Measurements from ENCODE around the gene MAS1.
"Not testable (repeated sequence)": the region's sequence is repeated elsewhere in the genome, so short reads cannot be mapped to it uniquely, and the experiment has no call there.

Gene MAS1

DNA sequence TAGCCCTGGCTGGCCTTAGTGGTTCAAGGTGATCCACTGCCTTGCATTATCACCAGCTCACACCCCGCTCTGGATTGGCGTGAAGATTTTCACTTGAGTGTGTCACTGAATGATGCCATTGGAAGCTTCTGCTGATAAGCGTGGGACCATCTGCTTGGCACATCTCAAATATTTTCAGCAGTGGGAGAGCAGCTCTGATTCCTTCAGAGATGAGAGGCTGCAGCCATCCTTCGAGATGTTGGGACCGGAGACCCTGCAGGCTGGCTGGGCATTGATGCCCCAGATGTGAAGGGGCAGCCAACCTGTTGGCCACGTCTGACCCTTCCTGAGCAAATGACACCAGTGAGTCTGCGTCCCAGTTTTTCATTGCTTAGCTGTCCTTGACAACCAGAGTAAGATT is at the start of gene MAS1:
Gene MAS1 (plus strand): TSS at position 197 of the 400 bp plus-strand sequence. CDS start 15,968 bp downstream, outside the sequence.
- DNase-seq (ENCODE audit: low read depth in 2 of 2), result no peak

DNA sequence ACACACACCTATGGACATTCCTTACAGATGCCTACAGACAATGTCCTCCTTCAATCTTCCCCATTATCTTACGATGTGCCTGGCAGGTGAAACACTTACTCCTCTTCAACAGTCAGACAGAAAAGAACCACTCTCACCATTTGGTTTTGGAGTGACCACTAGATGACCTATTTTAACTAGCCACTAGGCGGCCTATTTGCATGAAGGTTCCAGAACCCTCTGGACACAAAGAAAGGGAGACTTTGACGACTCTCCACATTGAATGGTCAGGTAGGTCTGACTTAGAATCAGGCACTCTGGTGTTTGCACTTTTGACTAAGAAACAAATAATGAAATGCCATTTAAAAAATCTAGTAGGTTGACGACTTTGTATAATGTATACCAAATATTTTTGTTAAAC is 48.8 kb upstream of the MAS1 start:
- DNase-seq (ENCODE audit: low read depth in 2 of 2), result no peak

DNA sequence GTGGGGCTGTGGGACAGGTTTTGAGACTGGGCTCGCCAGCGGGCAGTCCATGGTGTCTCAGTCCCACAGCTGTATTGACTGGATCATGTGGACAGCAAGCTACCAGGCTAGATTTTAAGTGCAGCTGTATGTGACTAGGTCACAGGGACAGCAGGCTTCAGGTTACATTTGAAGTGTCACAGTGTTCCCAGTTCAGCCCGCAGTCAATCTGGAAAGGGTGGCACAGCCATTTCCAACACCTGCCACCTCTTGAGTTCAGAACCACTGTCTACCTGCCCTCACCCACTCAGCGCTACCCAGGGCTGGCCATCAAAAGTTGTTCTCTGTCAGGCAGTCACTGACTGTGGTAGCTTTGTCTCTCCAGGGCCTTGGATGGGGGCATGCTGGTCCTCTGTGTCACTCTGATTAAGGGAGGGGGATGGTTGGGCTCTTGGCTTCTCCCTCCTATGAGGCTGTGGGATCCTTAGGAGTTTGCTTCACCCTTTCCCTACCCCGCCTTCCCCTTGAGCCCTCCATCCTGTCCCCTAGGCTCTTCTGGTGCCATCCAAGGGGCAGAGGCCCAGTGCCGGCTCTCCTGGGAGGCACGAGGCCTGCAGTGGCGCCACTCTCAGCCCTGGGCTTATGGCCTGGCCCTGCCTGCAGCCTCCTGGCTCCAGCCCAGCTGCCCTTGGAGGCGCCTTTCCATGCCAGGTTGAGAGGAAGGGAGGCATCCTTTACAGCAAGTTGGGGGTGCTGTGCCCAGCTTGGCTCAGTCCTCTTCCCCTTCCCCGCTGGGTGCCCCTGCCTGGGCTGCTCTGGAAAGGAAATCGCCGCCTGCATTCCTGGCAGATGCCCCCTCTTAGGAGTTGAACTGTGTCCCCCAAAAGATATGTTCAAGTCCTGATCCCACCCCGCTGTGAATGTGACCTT is 45.8 kb upstream of the MAS1 start:
- no peak for DNase-seq (ENCODE audit: low read depth in 2 of 2)

DNA sequence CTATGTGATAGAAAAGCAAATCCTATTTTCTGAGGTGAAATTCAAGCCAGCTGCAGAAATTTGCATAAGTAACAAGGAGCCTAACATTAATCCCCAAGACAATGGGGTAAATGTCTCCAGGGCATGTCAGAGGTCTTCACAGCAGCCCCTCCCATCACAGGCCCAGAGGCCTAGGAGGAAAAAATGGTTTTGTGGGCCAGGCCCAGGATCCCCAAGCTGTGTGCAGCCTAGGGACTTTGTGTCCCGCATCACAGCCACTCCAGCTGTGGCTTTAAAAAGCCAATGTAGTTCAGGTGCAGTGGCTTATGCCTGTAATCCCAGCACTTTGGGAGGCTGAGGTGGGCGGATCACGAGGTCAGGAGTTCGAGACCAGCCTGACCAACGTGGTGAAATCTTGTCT is 42.2 kb upstream of the MAS1 start:
- not testable (repeated sequence) for DNase-seq (ENCODE audit: low read depth in 2 of 2)

DNA sequence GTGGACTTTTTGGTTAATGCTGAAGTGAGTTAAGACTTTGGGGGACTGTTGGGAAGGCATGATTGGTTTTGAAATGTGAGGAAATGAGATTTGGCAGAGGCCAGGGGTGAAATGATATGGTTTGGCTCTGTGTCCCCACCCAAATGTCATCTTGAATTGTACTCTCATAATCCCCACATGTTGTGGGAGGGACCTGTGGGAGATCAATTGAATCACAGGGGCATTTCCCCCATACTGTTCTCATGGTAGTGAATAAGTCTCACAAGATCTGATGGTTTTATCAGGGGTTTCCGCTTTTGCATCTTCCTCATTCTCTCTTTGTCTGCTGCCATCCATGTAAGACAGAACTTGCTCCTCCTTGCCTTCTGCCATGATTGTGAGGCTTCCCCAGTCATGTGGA is 40.9 kb upstream of the MAS1 start:
- not testable (repeated sequence) for DNase-seq (ENCODE audit: low read depth in 2 of 2)

DNA sequence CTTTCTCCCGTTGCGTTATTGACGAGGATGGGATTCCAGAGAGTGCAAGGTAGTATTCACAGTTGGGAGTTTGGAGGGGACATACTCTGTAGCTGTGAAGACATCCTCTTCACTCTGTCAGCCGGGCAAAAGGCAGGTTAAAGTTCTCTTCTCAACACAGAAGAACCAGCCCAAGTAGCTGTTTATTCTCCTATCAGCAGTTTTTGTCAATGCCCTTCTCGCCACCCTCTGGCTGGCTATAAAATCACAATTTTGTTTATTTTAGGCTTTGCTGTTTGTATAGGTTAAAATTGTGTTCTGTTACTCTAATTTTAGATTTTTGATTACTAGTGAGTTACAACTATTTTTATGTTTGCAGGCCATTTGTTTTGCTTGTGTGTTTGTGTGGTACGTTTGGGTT is 37.9 kb upstream of the MAS1 start:
- no peak for DNase-seq (ENCODE audit: low read depth in 2 of 2)

DNA sequence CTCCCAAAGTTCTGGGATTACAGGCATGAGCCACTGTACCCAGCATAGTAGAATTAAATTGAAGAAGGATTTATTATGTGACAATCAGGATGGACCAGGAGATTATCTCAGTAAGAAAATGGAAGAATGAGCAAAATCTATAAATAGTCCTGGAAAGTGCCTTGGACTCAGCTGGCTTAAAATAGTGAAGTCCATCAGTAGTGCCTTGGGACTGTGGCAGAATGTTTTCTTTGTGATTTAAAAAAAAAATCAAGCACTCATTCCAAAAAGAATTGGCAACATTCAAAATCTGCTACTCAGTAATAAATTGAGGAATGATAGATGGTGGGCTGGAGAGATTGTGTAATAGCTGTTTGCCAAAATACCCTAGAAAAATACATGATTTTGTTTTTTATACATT is 37.0 kb upstream of the MAS1 start:
- no peak for DNase-seq (ENCODE audit: low read depth in 2 of 2)

DNA sequence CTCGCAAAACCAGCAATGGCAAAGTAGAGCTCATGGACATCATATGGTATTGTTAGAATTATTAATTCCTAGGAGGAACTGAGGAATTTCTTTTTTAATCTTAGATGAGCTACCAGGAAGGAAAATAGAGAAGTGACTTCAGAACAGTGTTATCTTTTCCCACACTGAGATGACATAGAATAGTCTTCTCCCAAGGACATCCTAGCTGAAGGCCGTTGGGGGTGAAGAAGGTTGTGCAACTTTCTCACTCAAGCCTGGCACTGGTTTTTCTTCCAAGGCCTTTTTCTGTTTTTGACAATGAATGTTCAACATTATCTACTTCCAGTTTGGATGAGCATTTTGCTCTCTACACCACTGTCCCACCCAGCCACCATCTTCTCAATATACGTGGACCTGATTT is 35.8 kb upstream of the MAS1 start:
- no peak for DNase-seq (ENCODE audit: low read depth in 2 of 2)

DNA sequence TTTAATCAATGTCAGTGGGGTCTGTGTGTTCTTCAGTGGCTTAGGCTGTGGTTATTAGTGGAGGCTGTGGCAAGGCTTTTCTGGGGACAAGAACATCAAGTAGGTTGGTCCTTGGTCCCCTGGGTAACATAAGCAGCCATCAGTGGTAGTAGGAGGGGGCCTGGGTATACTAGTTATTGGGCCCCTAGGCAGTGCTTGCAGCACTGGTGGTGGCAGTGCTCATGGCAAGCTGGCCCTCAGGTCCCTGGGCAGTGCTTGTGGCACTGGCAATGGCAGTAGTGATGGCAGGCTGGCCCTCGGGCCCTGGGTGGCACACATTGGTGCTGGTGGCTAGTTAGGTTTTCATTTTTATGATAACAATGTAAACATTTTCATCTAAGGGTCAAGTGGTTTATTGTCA is 32.5 kb upstream of the MAS1 start:
- no peak for DNase-seq (ENCODE audit: low read depth in 2 of 2)

DNA sequence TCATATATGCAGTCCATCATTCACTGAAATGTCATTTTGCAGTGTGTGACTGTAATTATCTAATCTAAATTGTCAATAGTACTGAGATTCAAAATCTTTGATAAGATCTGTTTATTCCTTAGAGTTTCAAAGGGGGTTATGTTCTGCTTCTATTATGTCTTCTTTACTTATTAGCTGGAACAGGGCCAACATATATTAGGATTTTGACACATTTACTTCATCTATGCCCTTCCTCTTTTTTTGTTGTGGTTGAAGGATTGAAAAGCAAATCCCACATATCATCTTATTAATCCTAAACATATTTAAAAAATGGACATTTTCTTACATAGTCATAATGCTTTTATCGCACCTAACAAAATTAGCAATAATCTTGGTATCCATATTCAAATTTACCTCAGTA is 30.3 kb upstream of the MAS1 start:
- DNase-seq (ENCODE audit: low read depth in 2 of 2), result no peak

DNA sequence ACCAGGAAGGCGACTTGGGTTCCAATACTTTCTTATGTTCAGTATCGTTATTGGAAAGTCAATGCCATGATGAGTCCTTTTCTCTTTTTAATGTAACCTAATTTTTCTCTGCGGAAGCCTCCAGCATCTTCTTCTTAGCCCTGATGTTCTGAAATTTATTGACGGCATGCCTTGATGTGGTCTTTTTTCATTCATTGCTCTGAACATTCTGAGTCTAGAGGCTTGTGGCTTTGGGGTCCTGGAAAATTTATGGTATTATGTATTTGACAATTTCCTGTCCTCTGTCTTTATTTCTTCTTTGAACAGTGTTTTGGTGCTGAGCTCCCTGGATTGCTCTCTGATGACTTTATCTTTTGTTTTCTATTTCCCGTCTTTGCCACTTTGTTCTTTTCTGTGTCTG is 28.7 kb upstream of the MAS1 start:
- DNase-seq (ENCODE audit: low read depth in 2 of 2), result no peak

DNA sequence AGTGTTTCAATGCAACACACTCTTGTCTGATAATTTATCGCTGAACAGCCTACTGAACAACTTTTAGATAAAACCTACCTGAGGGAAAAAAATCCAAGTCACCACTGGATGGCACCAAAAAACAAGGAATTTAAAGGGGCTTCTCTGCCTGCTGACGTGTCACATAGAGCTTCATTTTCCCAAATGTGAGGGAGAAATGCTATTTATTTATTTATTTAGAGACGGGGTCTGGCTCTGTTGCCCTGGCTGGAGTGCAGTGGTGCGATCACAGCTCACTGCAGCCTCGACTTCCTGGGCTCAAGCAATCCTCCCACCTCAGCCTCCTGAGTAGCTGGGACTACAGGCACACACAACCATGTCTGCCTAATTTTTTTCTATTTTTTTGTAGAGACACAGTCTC is 27.4 kb upstream of the MAS1 start:
- peak; percentile 5 to 21 for DNase-seq (ENCODE audit: low read depth in 2 of 2)

DNA sequence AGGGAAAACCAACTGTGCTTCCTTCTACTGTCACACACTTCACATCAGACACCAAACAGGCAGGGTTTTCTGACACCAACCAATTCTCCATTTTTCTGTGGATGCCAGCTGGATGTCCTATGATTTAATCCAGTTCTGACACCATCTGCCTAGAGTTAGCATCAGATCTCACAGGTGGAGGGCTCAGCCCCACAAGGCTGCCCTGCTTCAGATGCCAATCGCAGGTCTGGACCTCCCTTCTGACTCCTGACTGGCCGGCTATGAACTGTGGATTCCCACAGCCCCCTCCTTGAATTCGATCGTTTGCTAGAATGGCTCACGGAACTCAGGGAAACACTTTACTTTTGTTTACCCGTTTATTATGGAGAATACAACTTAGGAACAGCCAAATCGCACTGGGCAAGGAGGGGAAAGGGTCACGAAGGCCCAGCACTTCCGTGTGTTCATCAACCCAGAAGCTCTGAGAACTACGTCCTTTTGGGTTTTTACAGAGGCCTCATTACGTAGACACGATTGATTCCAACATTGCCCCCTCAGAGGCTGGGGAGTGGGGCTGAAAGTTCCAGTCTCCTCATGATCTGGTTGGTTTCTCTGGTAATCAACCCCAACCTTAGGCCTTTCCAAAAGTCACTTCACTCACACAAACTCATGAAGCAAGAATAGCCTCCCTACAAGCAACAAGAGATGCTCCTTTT is 25.4 kb upstream of the MAS1 start:
- no peak for DNase-seq (ENCODE audit: low read depth in 2 of 2)

DNA sequence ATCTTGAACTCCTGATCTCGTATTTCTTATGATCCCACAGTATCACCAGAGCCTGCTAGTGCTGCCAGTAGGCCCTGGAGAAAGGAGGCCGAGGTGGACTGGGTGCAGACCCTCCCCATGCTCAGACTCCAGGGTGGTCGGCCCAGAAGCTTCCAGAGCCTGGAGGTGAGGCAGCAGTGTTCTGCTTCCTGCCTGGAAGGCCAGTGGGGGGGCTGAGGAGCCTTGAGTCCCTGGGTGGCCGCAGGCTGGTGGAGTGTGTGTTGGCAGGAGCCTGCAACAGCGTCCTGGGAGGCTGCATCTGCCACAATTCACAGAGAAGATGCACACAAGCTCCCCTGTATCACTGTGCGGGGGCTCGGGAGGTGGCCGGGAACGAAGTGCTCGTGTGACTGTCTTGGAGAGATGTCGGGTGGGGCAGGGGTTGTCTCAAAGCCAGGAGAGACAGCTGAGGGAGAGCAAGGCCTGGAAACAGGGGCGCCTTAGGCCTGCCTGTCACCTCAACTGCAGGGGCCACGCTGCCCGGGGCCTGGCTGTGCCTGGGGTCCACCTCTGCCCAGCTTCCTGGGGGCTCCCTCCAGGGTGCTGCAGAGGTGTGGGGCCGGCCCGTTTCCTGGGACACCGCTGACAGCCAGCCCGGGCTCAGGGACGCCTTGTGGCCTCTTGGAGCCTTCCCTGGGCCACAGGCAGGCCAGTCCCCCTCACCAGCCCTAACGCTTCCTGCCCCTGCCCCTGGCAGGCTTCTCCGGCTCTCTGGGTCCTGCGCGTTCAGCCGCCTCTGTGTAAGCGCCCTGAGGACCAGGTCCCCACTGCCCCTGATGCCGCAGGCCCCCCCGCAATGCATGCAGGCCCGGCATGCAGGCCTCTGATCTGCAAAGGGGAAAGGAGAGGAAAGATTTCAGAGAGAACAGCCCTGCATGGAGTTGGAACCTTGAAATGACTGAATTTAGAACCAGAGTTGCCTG is 24.2 kb upstream of the MAS1 start:
- DNase-seq (ENCODE audit: low read depth in 2 of 2), result no peak

DNA sequence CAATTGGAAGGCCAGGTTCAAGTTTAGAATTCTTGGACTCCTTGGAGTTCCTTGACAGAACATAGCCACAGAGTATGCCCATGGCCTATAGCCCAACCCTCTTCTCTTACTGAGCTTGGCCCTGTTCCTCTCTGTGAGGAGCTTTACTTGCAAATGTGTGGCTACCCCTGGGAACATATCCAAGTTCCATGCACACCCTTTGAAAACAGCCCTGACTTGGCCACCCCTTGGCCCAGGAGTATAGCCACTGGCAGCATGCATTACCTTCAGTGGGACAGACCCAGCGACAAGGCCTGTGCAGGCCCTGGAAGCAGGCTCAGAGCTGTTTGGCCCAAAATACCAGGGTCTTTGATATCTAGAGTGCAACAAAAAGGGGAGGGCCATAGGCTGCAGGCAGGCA is 19.5 kb upstream of the MAS1 start:
- DNase-seq (ENCODE audit: low read depth in 2 of 2), result no peak

DNA sequence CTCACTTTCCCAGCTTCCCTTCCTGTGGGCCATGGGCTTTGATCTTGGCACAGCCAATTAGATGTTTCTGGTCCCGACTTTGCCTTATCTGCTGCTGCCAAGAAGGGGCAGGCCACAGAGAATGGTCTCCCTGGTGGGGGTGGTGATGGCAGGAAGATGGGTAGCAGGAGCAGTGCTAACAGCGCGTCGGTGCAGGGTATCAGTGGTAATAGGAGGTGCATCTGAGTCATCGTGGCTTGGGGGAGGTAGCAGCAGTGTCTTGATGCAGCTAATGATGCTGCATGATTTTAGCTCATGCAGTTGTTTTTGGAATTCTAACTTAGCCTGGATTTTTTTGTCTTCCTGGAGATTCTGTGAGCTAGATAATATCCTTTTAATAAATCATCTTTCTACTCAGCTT is 18.9 kb upstream of the MAS1 start:
- DNase-seq (ENCODE audit: low read depth in 2 of 2), result no peak

DNA sequence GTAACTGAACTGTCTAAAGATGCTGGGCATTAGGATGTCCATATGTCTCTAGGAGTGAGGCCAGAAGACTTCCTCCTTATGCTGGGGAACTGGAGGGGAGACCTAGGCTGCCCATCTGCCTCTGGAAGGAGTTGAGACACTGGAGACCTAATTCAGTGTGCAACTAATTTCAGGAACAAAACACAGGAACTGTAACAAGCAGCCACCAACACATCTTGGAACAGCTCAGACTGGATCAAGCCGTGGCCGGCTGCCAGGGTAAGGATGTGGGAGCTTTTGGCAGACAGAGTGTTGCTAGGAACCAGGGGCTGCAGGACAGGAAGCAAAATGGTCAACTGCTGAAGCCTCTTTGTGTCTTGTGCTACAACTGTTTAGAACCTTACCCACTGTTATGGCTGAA is 16.4 kb upstream of the MAS1 start:
- no peak for DNase-seq (ENCODE audit: low read depth in 2 of 2)

DNA sequence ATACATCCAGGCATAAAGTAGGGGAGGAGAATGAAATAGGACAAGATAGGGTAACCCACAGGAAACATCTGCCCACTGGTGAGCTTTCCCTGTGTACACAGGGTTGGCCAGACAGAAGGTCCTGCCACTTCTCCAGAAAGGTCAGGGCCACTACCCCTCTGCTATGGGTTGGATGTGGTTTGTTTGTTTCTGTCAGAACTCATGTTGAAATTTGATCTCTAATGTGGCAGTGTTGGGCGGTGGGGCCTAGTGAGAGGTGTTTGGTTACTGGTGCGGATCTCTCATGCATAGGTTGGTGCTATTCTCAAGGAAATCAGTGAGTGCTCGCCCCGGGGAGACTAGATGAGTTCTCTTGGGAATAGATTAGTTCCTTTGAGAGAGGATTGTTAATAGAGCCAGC is 15.6 kb upstream of the MAS1 start:
- no peak for DNase-seq (ENCODE audit: low read depth in 2 of 2)

DNA sequence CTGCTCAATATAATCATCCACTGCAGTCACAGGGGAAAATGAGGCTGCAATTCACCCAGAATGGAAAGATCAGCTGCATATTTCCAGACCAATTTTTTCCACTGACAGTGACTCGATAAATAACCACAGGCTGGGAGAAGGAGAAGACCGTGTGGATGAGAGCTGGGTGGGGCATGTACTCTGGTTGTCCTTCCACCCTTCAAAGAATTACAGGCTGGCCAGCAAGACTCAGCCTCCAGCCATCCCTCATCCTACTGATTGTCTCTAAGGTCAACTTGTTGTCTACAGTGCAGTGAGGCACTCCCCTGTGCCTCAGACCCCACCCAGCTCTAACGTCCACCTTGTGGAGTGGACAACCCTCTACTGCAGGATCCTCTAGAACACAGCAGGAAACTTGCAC is 14.5 kb upstream of the MAS1 start:
- no peak for DNase-seq (ENCODE audit: low read depth in 2 of 2)

DNA sequence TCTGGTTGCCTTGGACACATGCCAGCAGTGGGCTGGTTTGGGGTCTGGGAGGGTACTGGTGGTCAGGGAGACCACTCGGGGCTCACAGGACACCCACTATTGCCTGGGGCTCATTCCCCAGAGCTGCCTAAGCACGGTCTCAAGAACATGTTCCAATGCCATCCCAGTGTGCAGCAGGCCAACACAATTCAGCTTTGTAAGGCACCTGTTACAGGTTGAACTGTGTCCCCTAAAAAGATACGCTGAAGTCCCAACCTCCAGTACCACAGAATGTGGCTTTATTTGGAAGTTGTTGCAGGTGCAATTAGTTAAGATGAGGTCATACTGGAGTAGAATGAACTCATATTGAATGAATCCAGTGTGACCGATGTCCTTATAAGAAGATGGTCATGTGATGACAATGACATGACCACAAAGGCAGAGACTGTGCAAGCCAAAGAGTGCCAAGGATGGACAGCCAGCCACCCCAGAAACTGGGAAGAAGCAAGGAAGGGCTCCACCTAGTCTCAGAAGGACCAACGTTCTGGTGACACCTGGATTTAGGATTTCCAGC is 13.5 kb upstream of the MAS1 start:
- DNase-seq (ENCODE audit: low read depth in 2 of 2), result no peak

DNA sequence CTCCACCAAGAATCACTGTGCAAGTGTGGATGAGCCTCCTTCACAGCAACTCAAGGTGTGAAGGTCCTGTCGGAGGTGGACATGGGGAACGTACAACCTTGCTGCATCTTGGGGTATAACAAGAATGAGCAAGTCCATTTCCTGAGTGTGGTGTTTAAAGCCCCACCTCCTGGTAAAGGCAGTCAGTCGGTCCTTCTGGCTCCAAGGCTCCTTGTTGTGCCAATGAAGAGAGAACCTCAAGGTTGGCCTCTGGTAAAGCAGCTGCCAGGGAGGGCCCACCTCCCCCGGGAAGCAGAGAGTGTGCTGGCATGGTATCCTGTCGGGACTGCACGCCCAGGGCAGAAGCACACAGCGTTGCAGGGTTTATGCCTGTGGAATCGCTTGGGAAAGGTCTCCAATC is 12.4 kb upstream of the MAS1 start:
- no peak for DNase-seq (ENCODE audit: low read depth in 2 of 2)

DNA sequence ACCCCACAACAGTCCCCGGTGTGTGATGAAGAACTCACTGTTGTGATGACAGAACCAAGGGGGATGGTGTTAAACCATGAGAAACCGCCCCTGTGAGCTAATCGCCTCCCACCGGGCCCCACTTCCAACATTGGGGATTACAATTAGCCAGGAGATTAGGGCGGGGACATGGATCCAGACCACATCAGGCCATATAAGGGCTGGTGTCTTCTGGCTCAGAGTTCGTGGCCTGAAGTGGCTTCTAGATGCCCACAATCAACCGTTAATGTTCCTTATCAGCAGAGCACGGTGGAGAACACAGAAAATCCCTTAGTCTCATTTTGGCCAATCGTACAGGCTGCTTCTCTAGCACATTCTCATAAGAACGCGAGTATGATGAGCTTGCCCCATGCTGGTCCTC is 10.9 kb upstream of the MAS1 start:
- no peak for DNase-seq (ENCODE audit: low read depth in 2 of 2)
